Measurements from ENCODE around the gene GLRB. TPM values are rescaled to one million over a fixed set of nuclear protein-coding genes. Genes with fewer than 3 reads are reported as not detected.
"Not testable (repeated sequence)": the region's sequence is repeated elsewhere in the genome, so short reads cannot be mapped to it uniquely, and the experiment has no call there.

GLRB gene
- total RNA-seq, 1 experiment from 2014 or later: 9.1 TPM

DNA sequence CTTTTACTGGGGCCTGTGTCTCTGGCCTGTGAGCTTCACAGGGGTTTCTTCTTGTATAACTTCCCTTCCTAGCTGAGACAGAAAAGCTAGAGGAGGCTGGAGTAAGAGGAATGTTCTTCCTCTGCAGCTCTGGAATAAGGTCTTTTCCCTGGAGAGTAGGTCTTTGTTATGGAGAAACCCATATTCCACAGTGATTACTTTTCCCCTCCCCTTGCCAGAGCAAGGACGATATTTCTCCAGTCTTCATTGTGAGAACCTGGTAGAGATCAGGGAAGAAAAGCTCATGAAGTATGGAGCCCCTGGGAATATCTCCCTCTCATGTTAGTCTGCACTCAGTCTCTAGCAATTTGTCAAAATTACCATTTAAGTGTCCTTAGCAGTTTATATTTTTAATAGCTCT lies 18.7 kb upstream of the GLRB start:
- CTCF ChIA-PET: interaction anchor here (0.6 kb wide), 1 partner anchor 77 kb away, joined by 3 read pairs; no protein-coding TSS in a partner anchor
- no peaks in the 10 kb centered on the region for H3K27me3 Mint-ChIP-seq (ENCODE audit: unreplicated experiment)

GRCh38 chr4:157058899-157059298 lies 17.1 kb upstream of the GLRB start:
- DNase-seq: peak; percentile 30
- intact Hi-C loops (cut with micrococcal nuclease; ENCODE audit: unreplicated experiment); H3K36me3 Mint-ChIP-seq (ENCODE audit: insufficient read depth, unreplicated experiment); BruUV-seq (replicated peaks); H3K9me3 Mint-ChIP-seq (ENCODE audit: low read depth, unreplicated experiment); H3K4me3 Mint-ChIP-seq (ENCODE audit: low read depth, unreplicated experiment); H3K27me3 Mint-ChIP-seq (ENCODE audit: unreplicated experiment): not testable (repeated sequence)
- CTCF ChIA-PET: interaction anchor here (1.0 kb wide), 1 partner anchor 13 kb away, joined by 3 read pairs; no protein-coding TSS in a partner anchor
- H3K27ac Mint-ChIP-seq (ENCODE audit: unreplicated experiment): peak overlapping the region; percentile 47
- H3K4me1 Mint-ChIP-seq (ENCODE audit: low read depth, unreplicated experiment): peaks cover 20% of the 10 kb centered on the region

More for the DNA sequence above, 18.7 kb upstream of the GLRB start:
- Mint-ChIP-seq H3K4me3 (ENCODE audit: low read depth, unreplicated experiment) (no peak overlapping the region), H3K36me3 (ENCODE audit: insufficient read depth, unreplicated experiment) (no peaks in the 10 kb centered on the region), H3K27ac (ENCODE audit: unreplicated experiment) (no peak overlapping the region), H3K4me1 (ENCODE audit: low read depth, unreplicated experiment) (peaks cover 20% of the 10 kb centered on the region), H3K9me3 (ENCODE audit: low read depth, unreplicated experiment) (no peaks in the 10 kb centered on the region)
- intact Hi-C loops (cut with micrococcal nuclease; ENCODE audit: unreplicated experiment): no loop called here
- no peak for TF ChIP-seq CTCF (IDR thresholded peaks at IDR 0.05; ENCODE audit: unreplicated experiment)
- no TSS peak for BruUV-seq (replicated peaks)
- DNase-seq: no peak

GRCh38 chr4:157072002-157072401 lies 3.9 kb upstream of the GLRB start:
- Mint-ChIP-seq H3K4me1 (ENCODE audit: low read depth, unreplicated experiment) (peaks cover 22% of the 10 kb centered on the region), H3K4me3 (ENCODE audit: low read depth, unreplicated experiment) (no peak overlapping the region), H3K27me3 (ENCODE audit: unreplicated experiment) (no peaks in the 10 kb centered on the region), H3K36me3 (ENCODE audit: insufficient read depth, unreplicated experiment) (peaks cover 15% of the 10 kb centered on the region), H3K9me3 (ENCODE audit: low read depth, unreplicated experiment) (no peaks in the 10 kb centered on the region), H3K27ac (ENCODE audit: unreplicated experiment) (no peak overlapping the region)
- no TSS peak for BruUV-seq (replicated peaks)
- intact Hi-C loops (cut with micrococcal nuclease; ENCODE audit: unreplicated experiment): no loop called here
- CTCF ChIA-PET: no interaction called here
- no peak for TF ChIP-seq CTCF (IDR thresholded peaks at IDR 0.05; ENCODE audit: unreplicated experiment)
- no peak for DNase-seq

DNA sequence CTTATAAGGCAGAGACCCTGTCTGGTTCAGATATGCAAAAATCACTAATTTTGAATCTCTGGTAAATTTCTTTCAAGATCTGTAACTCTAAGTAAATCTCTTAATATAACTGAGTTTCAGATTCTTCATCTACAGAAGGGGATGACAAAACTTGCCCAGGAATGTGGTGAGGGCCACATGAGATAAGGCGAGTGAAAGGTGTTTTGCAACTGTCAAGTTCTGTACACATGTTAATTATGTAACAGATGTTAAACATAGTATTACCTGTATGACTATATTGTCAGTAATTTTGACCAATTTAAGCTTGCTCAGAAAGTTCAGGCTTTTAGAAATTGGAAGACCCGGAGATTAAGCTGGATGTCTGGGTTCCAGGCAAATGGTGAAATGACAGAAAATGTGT lies 549 bp upstream of the GLRB start:
- BruUV-seq (replicated peaks): no TSS peak
- peak overlapping the region; percentile 95 for H3K4me3 Mint-ChIP-seq (ENCODE audit: low read depth, unreplicated experiment)
- no peak for DNase-seq

More for the DNA sequence above, 549 bp upstream of the GLRB start:
- no peak overlapping the region for H3K27ac Mint-ChIP-seq (ENCODE audit: unreplicated experiment)
- intact Hi-C loops (cut with micrococcal nuclease; ENCODE audit: unreplicated experiment): no loop called here
- peaks cover 22% of the 10 kb centered on the region for H3K4me1 Mint-ChIP-seq (ENCODE audit: low read depth, unreplicated experiment)
- H3K36me3 Mint-ChIP-seq (ENCODE audit: insufficient read depth, unreplicated experiment): peaks cover 17% of the 10 kb centered on the region
- H3K27me3 Mint-ChIP-seq (ENCODE audit: unreplicated experiment): no peaks in the 10 kb centered on the region
- no peak for TF ChIP-seq CTCF (IDR thresholded peaks at IDR 0.05; ENCODE audit: unreplicated experiment)
- CTCF ChIA-PET: interaction anchor here (0.6 kb wide), 1 partner anchor 12 kb away, joined by 3 read pairs; no protein-coding TSS in a partner anchor
- H3K9me3 Mint-ChIP-seq (ENCODE audit: low read depth, unreplicated experiment): no peaks in the 10 kb centered on the region

Data from Calu3 (cell line).